ENCODE measurements around the gene SLC5A1.

- no peak for TF ChIP-seq CTCF (IDR thresholded peaks at IDR 0.05)
- TF ChIP-seq POLR2A (IDR thresholded peaks at IDR 0.05), result no peak
Measured at GRCh38 chr22:32016081-32016480, 27.0 kb upstream of the SLC5A1 start.
